Stimulated activated naive CD8-positive, alpha-beta T cell treated with anti-CD3 and anti-CD28 coated beads, Interleukin-15, Interleukin-2, amounts not matched to agents 100 ng/mL and 50 ng/mL, for 24 hours (primary cell): ENCODE results near the gene PLAAT5.

Experiments used
- H3K27ac Mint-ChIP-seq: one replicate; pipeline ENCODE4 v1.8.0; 2021; ENCODE audit warnings: mild to moderate bottlenecking, mixed read lengths
- H3K27me3 Mint-ChIP-seq: one replicate; pipeline ENCODE4 v1.8.0; 2021; ENCODE audit warnings: mixed read lengths
- H3K36me3 Mint-ChIP-seq: one replicate; pipeline ENCODE4 v1.8.0; 2021; ENCODE audit warnings: low read depth, mixed read lengths
- H3K4me1 Mint-ChIP-seq: one replicate; pipeline ENCODE4 v1.8.0; 2021; ENCODE audit warnings: low read depth, mixed read lengths
- H3K4me3 Mint-ChIP-seq: one replicate; pipeline ENCODE4 v1.8.0; 2021; ENCODE audit warnings: mild to moderate bottlenecking, mixed read lengths
- H3K9me3 Mint-ChIP-seq: one replicate; pipeline ENCODE4 v1.8.0; 2021; ENCODE audit warnings: mixed read lengths

The PLAAT5 gene

GRCh38 chr11:63527667-63528066, 36.7 kb upstream of the PLAAT5 start:
- peaks cover 5% of the 10 kb centered on the region for H3K9me3 Mint-ChIP-seq
- H3K4me1 Mint-ChIP-seq, result peaks cover 33% of the 10 kb centered on the region
- no peaks in the 10 kb centered on the region for H3K27me3 Mint-ChIP-seq
- H3K36me3 Mint-ChIP-seq, result no peaks in the 10 kb centered on the region
- H3K4me3 Mint-ChIP-seq, result no peak overlapping the region
- H3K27ac Mint-ChIP-seq, result no peak overlapping the region

GRCh38 chr11:63523151-63523550, 32.2 kb upstream of the PLAAT5 start:
- peaks cover 6% of the 10 kb centered on the region for H3K4me1 Mint-ChIP-seq
- no peaks in the 10 kb centered on the region for H3K36me3 Mint-ChIP-seq
- H3K27ac Mint-ChIP-seq, result no peak overlapping the region
- H3K4me3 Mint-ChIP-seq, result no peak overlapping the region
- peaks cover 5% of the 10 kb centered on the region for H3K9me3 Mint-ChIP-seq
- H3K27me3 Mint-ChIP-seq, result no peaks in the 10 kb centered on the region

- Mint-ChIP-seq H3K27me3 (no peaks in the 10 kb centered on the region), H3K27ac (no peak overlapping the region), H3K4me1 (peaks cover 9% of the 10 kb centered on the region)
Measured at GRCh38 chr11:63521896-63522295, 30.9 kb upstream of the PLAAT5 start.

GRCh38 chr11:63520606-63521170, 29.7 kb upstream of the PLAAT5 start:
- Mint-ChIP-seq H3K36me3 (no peaks in the 10 kb centered on the region), H3K27me3 (no peaks in the 10 kb centered on the region), H3K27ac (no peak overlapping the region), H3K4me3 (no peak overlapping the region), H3K4me1 (peaks cover 9% of the 10 kb centered on the region), H3K9me3 (peaks cover 5% of the 10 kb centered on the region)

More at GRCh38 chr11:63521896-63522295, 30.9 kb upstream of the PLAAT5 start:
- no peak overlapping the region for H3K4me3 Mint-ChIP-seq
- H3K36me3 Mint-ChIP-seq, result no peaks in the 10 kb centered on the region
- H3K9me3 Mint-ChIP-seq, result peaks cover 5% of the 10 kb centered on the region

GRCh38 chr11:63518548-63518947, 27.6 kb upstream of the PLAAT5 start:
- Mint-ChIP-seq H3K9me3 (no peaks in the 10 kb centered on the region), H3K4me1 (peaks cover 9% of the 10 kb centered on the region), H3K36me3 (no peaks in the 10 kb centered on the region), H3K4me3 (no peak overlapping the region), H3K27ac (peak overlapping the region; percentile 14), H3K27me3 (no peaks in the 10 kb centered on the region)

- no peak overlapping the region for H3K27ac Mint-ChIP-seq
- H3K4me1 Mint-ChIP-seq, result peaks cover 9% of the 10 kb centered on the region
- H3K36me3 Mint-ChIP-seq, result no peaks in the 10 kb centered on the region
- H3K9me3 Mint-ChIP-seq, result no peaks in the 10 kb centered on the region
- H3K4me3 Mint-ChIP-seq, result no peak overlapping the region
- no peaks in the 10 kb centered on the region for H3K27me3 Mint-ChIP-seq
Measured at GRCh38 chr11:63517156-63517555, 26.2 kb upstream of the PLAAT5 start.

- Mint-ChIP-seq H3K4me1 (peaks cover 9% of the 10 kb centered on the region), H3K4me3 (no peak overlapping the region), H3K36me3 (no peaks in the 10 kb centered on the region), H3K27me3 (no peaks in the 10 kb centered on the region), H3K27ac (no peak overlapping the region), H3K9me3 (no peaks in the 10 kb centered on the region)
Measured at GRCh38 chr11:63516109-63516508, 25.1 kb upstream of the PLAAT5 start.

- Mint-ChIP-seq H3K4me1 (no peaks in the 10 kb centered on the region), H3K4me3 (no peak overlapping the region), H3K27ac (no peak overlapping the region), H3K36me3 (no peaks in the 10 kb centered on the region), H3K9me3 (no peaks in the 10 kb centered on the region), H3K27me3 (no peaks in the 10 kb centered on the region)
Measured at GRCh38 chr11:63512816-63513215, 21.8 kb upstream of the PLAAT5 start.

- Mint-ChIP-seq H3K4me1 (no peaks in the 10 kb centered on the region), H3K27me3 (no peaks in the 10 kb centered on the region), H3K9me3 (no peaks in the 10 kb centered on the region), H3K4me3 (no peak overlapping the region), H3K27ac (no peak overlapping the region), H3K36me3 (no peaks in the 10 kb centered on the region)
Measured at GRCh38 chr11:63511048-63511748, 20.2 kb upstream of the PLAAT5 start.

- H3K27me3 Mint-ChIP-seq, result no peaks in the 10 kb centered on the region
Measured at GRCh38 chr11:63510360-63511047, 19.5 kb upstream of the PLAAT5 start.

GRCh38 chr11:63508745-63509144, 17.8 kb upstream of the PLAAT5 start:
- no peaks in the 10 kb centered on the region for H3K9me3 Mint-ChIP-seq
- no peak overlapping the region for H3K27ac Mint-ChIP-seq
- no peaks in the 10 kb centered on the region for H3K36me3 Mint-ChIP-seq
- H3K4me1 Mint-ChIP-seq, result peaks cover 6% of the 10 kb centered on the region
- H3K4me3 Mint-ChIP-seq, result no peak overlapping the region
- no peaks in the 10 kb centered on the region for H3K27me3 Mint-ChIP-seq

More at GRCh38 chr11:63510360-63511047, 19.5 kb upstream of the PLAAT5 start:
- Mint-ChIP-seq H3K4me1 (peaks cover 3% of the 10 kb centered on the region), H3K9me3 (no peaks in the 10 kb centered on the region), H3K36me3 (no peaks in the 10 kb centered on the region), H3K27ac (no peak overlapping the region), H3K4me3 (no peak overlapping the region)

- H3K4me3 Mint-ChIP-seq, result no peak overlapping the region
- no peaks in the 10 kb centered on the region for H3K9me3 Mint-ChIP-seq
- no peaks in the 10 kb centered on the region for H3K27me3 Mint-ChIP-seq
- H3K4me1 Mint-ChIP-seq, result peaks cover 6% of the 10 kb centered on the region
- H3K36me3 Mint-ChIP-seq, result no peaks in the 10 kb centered on the region
- H3K27ac Mint-ChIP-seq, result no peak overlapping the region
Measured at GRCh38 chr11:63508009-63508408, 17.0 kb upstream of the PLAAT5 start.

GRCh38 chr11:63507511-63507910, 16.5 kb upstream of the PLAAT5 start:
- Mint-ChIP-seq H3K4me1 (peaks cover 6% of the 10 kb centered on the region), H3K4me3 (no peak overlapping the region), H3K27me3 (no peaks in the 10 kb centered on the region), H3K27ac (no peak overlapping the region), H3K9me3 (no peaks in the 10 kb centered on the region), H3K36me3 (no peaks in the 10 kb centered on the region)

- no peaks in the 10 kb centered on the region for H3K27me3 Mint-ChIP-seq
- no peaks in the 10 kb centered on the region for H3K36me3 Mint-ChIP-seq
- no peak overlapping the region for H3K27ac Mint-ChIP-seq
- no peaks in the 10 kb centered on the region for H3K9me3 Mint-ChIP-seq
- H3K4me1 Mint-ChIP-seq, result peaks cover 6% of the 10 kb centered on the region
- H3K4me3 Mint-ChIP-seq, result no peak overlapping the region
Measured at GRCh38 chr11:63506876-63507275, 15.9 kb upstream of the PLAAT5 start.

GRCh38 chr11:63505857-63506528, 15.0 kb upstream of the PLAAT5 start, which contains the start of gene LGALS12:
Gene LGALS12, plus strand, starts transcription at chr11:63506084. Its CDS starts 375 bp downstream, at chr11:63506459.
- H3K27ac Mint-ChIP-seq, result no peak within 1 kb of the TSS
- no peak within 1 kb of the TSS for H3K4me3 Mint-ChIP-seq
- no peaks in the 10 kb centered on the region for H3K36me3 Mint-ChIP-seq
- no peaks in the 10 kb centered on the region for H3K27me3 Mint-ChIP-seq
- H3K9me3 Mint-ChIP-seq, result no peaks in the 10 kb centered on the region
- peaks cover 6% of the 10 kb centered on the region for H3K4me1 Mint-ChIP-seq
